GM12891 (cell line): ENCODE data around the gene TNS3.

Source experiments
- DNase-seq: peaks from one replicate; pipeline ENCODE4 v3.0.0; 2011; ENCODE audit warnings: low spot score; ENCODE audit not compliant: insufficient read length
- FAIRE-seq: peaks from 2 replicates; lab custom pipeline; 2011; peaks lifted over from hg19 to GRCh38; lab: Jason Lieb, UNC
- PAX5 ChIP-seq: IDR thresholded peaks from 2 replicates; pipeline ENCODE4 v1.6.1; 2011; ENCODE audit warnings: low read length, moderate library complexity, mild to moderate bottlenecking; ENCODE audit not compliant: insufficient read depth, severe bottlenecking
- POLR2A ChIP-seq: IDR thresholded peaks from 2 replicates; pipeline ENCODE4 v1.6.1; 2011; ENCODE audit warnings: low read depth, low read length, control low read depth
- POLR2AphosphoS5 ChIP-seq: IDR thresholded peaks from 2 replicates; pipeline ENCODE4 v1.6.1; 2011; ENCODE audit warnings: low read depth, low read length, control low read depth
- POU2F2 ChIP-seq: IDR thresholded peaks from 2 replicates; pipeline ENCODE4 v1.6.1; 2011; ENCODE audit warnings: low read depth, mild to moderate bottlenecking, control low read depth, low read length, moderate library complexity
- SPI1 ChIP-seq: IDR thresholded peaks from 2 replicates; pipeline ENCODE4 v1.6.1; 2011; ENCODE audit warnings: low read depth, low read length, control low read depth
- TAF1 ChIP-seq: IDR thresholded peaks from 2 replicates; pipeline ENCODE4 v1.6.1; 2011; ENCODE audit warnings: low read depth, low read length, control low read depth

Gene TNS3

GRCh38 chr7:47241112-47242065, 340.5 kb downstream of the TNS3 start:
- DNase-seq = no peak
- TF ChIP-seq PAX5 (no peak), TAF1 (no peak), SPI1 (no peak), POLR2A (no peak), POLR2AphosphoS5 (no peak), POU2F2 (no peak)
- FAIRE-seq = no peak

GRCh38 chr7:47239931-47240421, 341.9 kb downstream of the TNS3 start:
- no peak for DNase-seq
- FAIRE-seq = no peak
- TF ChIP-seq POLR2A = no peak
- TF ChIP-seq TAF1 = no peak
- no peak for TF ChIP-seq POLR2AphosphoS5
- TF ChIP-seq POU2F2 = no peak
- TF ChIP-seq PAX5 = no peak
- TF ChIP-seq SPI1 = no peak

GRCh38 chr7:47239034-47239433, 342.9 kb downstream of the TNS3 start:
- no peak for DNase-seq
- no peak for FAIRE-seq

GRCh38 chr7:47236480-47237129, 345.3 kb downstream of the TNS3 start:
- FAIRE-seq = no peak
- no peak for TF ChIP-seq POU2F2
- no peak for TF ChIP-seq SPI1
- TF ChIP-seq POLR2A = no peak
- no peak for TF ChIP-seq PAX5
- no peak for TF ChIP-seq POLR2AphosphoS5
- TF ChIP-seq TAF1 = no peak
- DNase-seq = no peak

More at GRCh38 chr7:47239034-47239433, 342.9 kb downstream of the TNS3 start:
- TF ChIP-seq PAX5 = no peak
- TF ChIP-seq POU2F2 = no peak
- TF ChIP-seq POLR2A = no peak
- TF ChIP-seq SPI1 = no peak
- TF ChIP-seq TAF1 = no peak
- no peak for TF ChIP-seq POLR2AphosphoS5

- no peak for DNase-seq
- no peak for TF ChIP-seq PAX5
- TF ChIP-seq POLR2A = no peak
- no peak for TF ChIP-seq POLR2AphosphoS5
- no peak for TF ChIP-seq POU2F2
- TF ChIP-seq SPI1 = no peak
- TF ChIP-seq TAF1 = no peak
- no peak for FAIRE-seq
These were observed 347.9 kb downstream of the TNS3 start for GRCh38 chr7:47233996-47234395.

- TF ChIP-seq POU2F2 = no peak
- no peak for TF ChIP-seq POLR2A
- no peak for TF ChIP-seq PAX5
- no peak for TF ChIP-seq TAF1
- DNase-seq (no peak), FAIRE-seq (no peak)
These were observed 349.0 kb downstream of the TNS3 start for GRCh38 chr7:47232751-47233412.

GRCh38 chr7:47231627-47232026, 350.3 kb downstream of the TNS3 start:
- DNase-seq (no peak), FAIRE-seq (no peak)
- TF ChIP-seq PAX5 = no peak
- no peak for TF ChIP-seq POU2F2
- TF ChIP-seq POLR2AphosphoS5 = no peak
- TF ChIP-seq TAF1 = no peak
- TF ChIP-seq SPI1 = no peak
- TF ChIP-seq POLR2A = no peak

GRCh38 chr7:47231032-47231431, 350.9 kb downstream of the TNS3 start:
- TF ChIP-seq TAF1 = no peak
- TF ChIP-seq SPI1 = no peak
- no peak for TF ChIP-seq POLR2A
- TF ChIP-seq POLR2AphosphoS5 = no peak
- TF ChIP-seq POU2F2 = no peak
- TF ChIP-seq PAX5 = no peak
- DNase-seq (no peak), FAIRE-seq (no peak)

GRCh38 chr7:47228386-47229014, 353.4 kb downstream of the TNS3 start:
- FAIRE-seq (no peak), DNase-seq (no peak)
- TF ChIP-seq POU2F2 (no peak), SPI1 (no peak), PAX5 (no peak), TAF1 (no peak), POLR2A (no peak), POLR2AphosphoS5 (no peak)
